Memory B cell (primary cell): ENCODE data around the gene NOP14.
"Not testable (repeated sequence)": the region's sequence is repeated elsewhere in the genome, so short reads cannot be mapped to it uniquely, and the experiment has no call there.

ENCODE experiments used
- ATAC-seq: fragments of 150-1000 bp; cut with Tn5 transposase; 2 replicates; pipeline ENCODE4 v1.10.0; 2021; ENCODE audit warnings: low read depth, mild to moderate bottlenecking, moderate library complexity
- DNase-seq, 2 donors: peaks; one replicate each; pipeline ENCODE4 v3.0.0; 2022; ENCODE audit warnings: low spot score in 2 of 2
- H3K27ac Mint-ChIP-seq: one replicate; pipeline ENCODE4 v1.8.0; 2022; ENCODE audit warnings: mild to moderate bottlenecking, moderate library complexity, mixed read lengths
- H3K27me3 Mint-ChIP-seq: one replicate; pipeline ENCODE4 v1.8.0; 2022; ENCODE audit warnings: mixed read lengths
- H3K36me3 Mint-ChIP-seq: one replicate; pipeline ENCODE4 v1.8.0; 2022; ENCODE audit warnings: mild to moderate bottlenecking, mixed read lengths
- H3K4me1 Mint-ChIP-seq: one replicate; pipeline ENCODE4 v1.8.0; 2022; ENCODE audit warnings: mixed read lengths
- H3K4me3 Mint-ChIP-seq: one replicate; pipeline ENCODE4 v1.8.0; 2022; ENCODE audit warnings: mild to moderate bottlenecking, moderate library complexity, mixed read lengths
- H3K9me3 Mint-ChIP-seq: one replicate; pipeline ENCODE4 v1.8.0; 2022; ENCODE audit warnings: mixed read lengths

NOP14 gene

GRCh38 chr4:2954358-2955185, 8.6 kb downstream of the NOP14 start:
- H3K27me3 Mint-ChIP-seq, result no peaks in the 10 kb centered on the region
- H3K36me3 Mint-ChIP-seq, result peaks cover 34% of the 10 kb centered on the region
- H3K4me1 Mint-ChIP-seq, result peaks cover 21% of the 10 kb centered on the region
- peak; percentile 76 for ATAC-seq
- DNase-seq, result peak; percentile 32 to 39
- no peaks in the 10 kb centered on the region for H3K9me3 Mint-ChIP-seq
- H3K4me3 Mint-ChIP-seq, result no peak overlapping the region
- H3K27ac Mint-ChIP-seq, result peak overlapping the region; percentile 93

GRCh38 chr4:2953496-2953895, 9.7 kb downstream of the NOP14 start:
- peak overlapping the region; percentile 93 for H3K27ac Mint-ChIP-seq
- no peaks in the 10 kb centered on the region for H3K9me3 Mint-ChIP-seq
- peaks cover 19% of the 10 kb centered on the region for H3K4me1 Mint-ChIP-seq
- H3K27me3 Mint-ChIP-seq, result no peaks in the 10 kb centered on the region
- no peak for ATAC-seq
- DNase-seq, result no peak
- H3K4me3 Mint-ChIP-seq, result no peak overlapping the region
- peaks cover 38% of the 10 kb centered on the region for H3K36me3 Mint-ChIP-seq

- DNase-seq (no peak), ATAC-seq (no peak)
- H3K27ac Mint-ChIP-seq, result no peak overlapping the region
- H3K4me3 Mint-ChIP-seq, result no peak overlapping the region
- no peaks in the 10 kb centered on the region for H3K9me3 Mint-ChIP-seq
- H3K4me1 Mint-ChIP-seq, result peaks cover 9% of the 10 kb centered on the region
- no peaks in the 10 kb centered on the region for H3K27me3 Mint-ChIP-seq
- peaks cover 39% of the 10 kb centered on the region for H3K36me3 Mint-ChIP-seq
Measured at GRCh38 chr4:2950221-2950989, 12.8 kb downstream of the NOP14 start.

GRCh38 chr4:2949782-2950125, 13.5 kb downstream of the NOP14 start:
- Mint-ChIP-seq H3K27me3 (no peaks in the 10 kb centered on the region), H3K9me3 (no peaks in the 10 kb centered on the region), H3K4me3 (no peak overlapping the region), H3K27ac (no peak overlapping the region), H3K36me3 (peaks cover 44% of the 10 kb centered on the region), H3K4me1 (peaks cover 5% of the 10 kb centered on the region)
- ATAC-seq (no peak), DNase-seq (no peak)

- peak; percentile 49 for ATAC-seq
Measured at GRCh38 chr4:2948895-2949781, 14.1 kb downstream of the NOP14 start.

GRCh38 chr4:2947926-2948325, 15.3 kb downstream of the NOP14 start:
- Mint-ChIP-seq H3K4me1 (peaks cover 3% of the 10 kb centered on the region), H3K4me3 (no peak overlapping the region), H3K27me3 (no peaks in the 10 kb centered on the region), H3K36me3 (peaks cover 47% of the 10 kb centered on the region), H3K9me3 (no peaks in the 10 kb centered on the region), H3K27ac (no peak overlapping the region)
- ATAC-seq (no peak), DNase-seq (no peak)

More at GRCh38 chr4:2948895-2949781, 14.1 kb downstream of the NOP14 start:
- H3K27ac Mint-ChIP-seq, result no peak overlapping the region
- no peak overlapping the region for H3K4me3 Mint-ChIP-seq
- peaks cover 44% of the 10 kb centered on the region for H3K36me3 Mint-ChIP-seq
- no peak for DNase-seq
- no peaks in the 10 kb centered on the region for H3K4me1 Mint-ChIP-seq
- H3K9me3 Mint-ChIP-seq, result no peaks in the 10 kb centered on the region
- no peaks in the 10 kb centered on the region for H3K27me3 Mint-ChIP-seq

GRCh38 chr4:2946812-2947600, 16.2 kb downstream of the NOP14 start:
- H3K27ac Mint-ChIP-seq, result no peak overlapping the region
- ATAC-seq, result no peak
- no peak for DNase-seq
- peaks cover 51% of the 10 kb centered on the region for H3K36me3 Mint-ChIP-seq
- H3K4me3 Mint-ChIP-seq, result no peak overlapping the region
- no peaks in the 10 kb centered on the region for H3K9me3 Mint-ChIP-seq
- no peaks in the 10 kb centered on the region for H3K27me3 Mint-ChIP-seq
- H3K4me1 Mint-ChIP-seq, result peaks cover 7% of the 10 kb centered on the region

- Mint-ChIP-seq H3K36me3 (peaks cover 44% of the 10 kb centered on the region), H3K27ac (peak overlapping the region; percentile 6)
- not testable (repeated sequence) for H3K27me3 Mint-ChIP-seq, H3K9me3 Mint-ChIP-seq, ATAC-seq, H3K4me3 Mint-ChIP-seq, DNase-seq, H3K4me1 Mint-ChIP-seq
Measured at GRCh38 chr4:2945619-2946604, 17.3 kb downstream of the NOP14 start.

GRCh38 chr4:2944586-2945526, 18.4 kb downstream of the NOP14 start:
- Mint-ChIP-seq H3K9me3 (no peaks in the 10 kb centered on the region), H3K27ac (no peak overlapping the region), H3K36me3 (peaks cover 43% of the 10 kb centered on the region), H3K27me3 (no peaks in the 10 kb centered on the region), H3K4me3 (no peak overlapping the region), H3K4me1 (peaks cover 7% of the 10 kb centered on the region)
- ATAC-seq (no peak), DNase-seq (no peak)

- H3K27me3 Mint-ChIP-seq, result no peaks in the 10 kb centered on the region
- peaks cover 40% of the 10 kb centered on the region for H3K36me3 Mint-ChIP-seq
- no peaks in the 10 kb centered on the region for H3K9me3 Mint-ChIP-seq
- peaks cover 7% of the 10 kb centered on the region for H3K4me1 Mint-ChIP-seq
- H3K4me3 Mint-ChIP-seq, result no peak overlapping the region
- H3K27ac Mint-ChIP-seq, result no peak overlapping the region
- no peak for ATAC-seq
- DNase-seq, result no peak
Measured at GRCh38 chr4:2944091-2944482, 19.1 kb downstream of the NOP14 start.

GRCh38 chr4:2943364-2944090, 19.7 kb downstream of the NOP14 start:
- ATAC-seq (no peak), DNase-seq (no peak)
- Mint-ChIP-seq H3K36me3 (peaks cover 41% of the 10 kb centered on the region), H3K4me1 (peaks cover 7% of the 10 kb centered on the region), H3K4me3 (no peak overlapping the region), H3K9me3 (no peaks in the 10 kb centered on the region), H3K27me3 (no peaks in the 10 kb centered on the region), H3K27ac (peak overlapping the region; percentile 71)
